Measurements from ENCODE around the gene TUBA4B. TPM values are rescaled to one million over a fixed set of nuclear protein-coding genes. Genes with fewer than 3 reads are reported as not detected.

Gene TUBA4B
- polyA plus RNA-seq, 10 donors, result 0.15 to 0.22 (median 0.18) TPM; not detected in 5

DNA sequence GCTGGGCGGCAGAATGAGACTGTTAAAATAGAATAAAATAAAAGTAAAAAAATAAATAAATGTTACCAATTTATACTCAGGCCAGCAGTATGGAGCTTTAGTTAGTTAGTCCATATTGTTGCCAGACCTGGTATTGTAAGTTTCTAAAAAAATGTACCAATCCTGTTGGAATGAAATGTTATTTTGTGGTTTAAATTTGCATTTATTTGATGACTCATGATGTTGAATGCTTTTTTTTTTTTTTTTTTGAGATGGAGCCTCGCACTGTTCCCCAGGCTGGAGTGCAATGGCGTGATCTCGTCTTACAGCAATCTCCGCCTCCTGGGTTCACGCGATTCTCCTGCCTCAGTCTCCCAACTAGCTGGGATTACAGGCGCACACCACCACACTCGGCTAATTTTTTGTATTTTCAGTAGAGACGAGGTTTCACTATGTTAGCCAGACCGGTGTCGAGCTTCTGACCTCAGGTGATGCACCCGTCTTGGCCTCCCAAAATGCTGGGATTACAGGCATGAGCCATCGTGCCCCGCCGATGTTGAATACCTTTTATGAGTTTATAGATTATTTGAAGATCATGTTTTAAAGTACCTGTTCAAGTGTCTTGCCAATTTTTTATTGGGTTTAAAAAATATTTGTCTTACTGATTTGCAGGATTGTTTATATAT, 61.9 kb downstream of the TUBA4B start:
- no peak for DNase-seq

Other genes with a start within 250 kb of the TUBA4B start
- gene CFAP65, start 211.7 kb upstream of the TUBA4B start, polyA plus RNA-seq (ENCODE audit: insufficient read length in 10 of 10), result not detected
- gene IHH, start 192.3 kb upstream of the TUBA4B start, polyA plus RNA-seq (ENCODE audit: insufficient read length in 10 of 10), result under 1 TPM in 2 of 10 donors, not detected in 8; 0.13 to 0.16 TPM
- gene NHEJ1, start 92.4 kb upstream of the TUBA4B start, polyA plus RNA-seq (ENCODE audit: insufficient read length in 10 of 10), result 10 to 100 TPM; 11.6 to 16.2 (median 14.1) TPM
- 1 to 10 TPM in 7 of 10 donors, under 1 TPM in 3; 0.57 to 2.3 (median 1.2) TPM for gene SLC23A3, start 83.2 kb upstream of the TUBA4B start, polyA plus RNA-seq (ENCODE audit: insufficient read length in 10 of 10)
- gene CNPPD1, start 76.3 kb upstream of the TUBA4B start, polyA plus RNA-seq (ENCODE audit: insufficient read length in 10 of 10), result 10 to 100 TPM; 28.3 to 37.9 (median 34.8) TPM
- 10 to 100 TPM; 38.3 to 56.9 (median 41.7) TPM for gene RETREG2, start 75.0 kb upstream of the TUBA4B start, polyA plus RNA-seq (ENCODE audit: insufficient read length in 10 of 10)
- gene ZFAND2B, start 46.5 kb upstream of the TUBA4B start, polyA plus RNA-seq (ENCODE audit: insufficient read length in 10 of 10), result 10 to 100 TPM; 16.3 to 29.9 (median 21.9) TPM
- gene ABCB6, start 34.3 kb upstream of the TUBA4B start, polyA plus RNA-seq (ENCODE audit: insufficient read length in 10 of 10), result 10 to 100 TPM; 25.4 to 40.4 (median 32.7) TPM
- gene ATG9A, start 23.6 kb upstream of the TUBA4B start, polyA plus RNA-seq (ENCODE audit: insufficient read length in 10 of 10), result 10 to 100 TPM; 27.9 to 37.3 (median 32.6) TPM
- 10 to 100 TPM; 14.8 to 36.9 (median 23.2) TPM for gene ANKZF1, start 23.4 kb upstream of the TUBA4B start, polyA plus RNA-seq (ENCODE audit: insufficient read length in 10 of 10)
- 1 to 10 TPM; 4.7 to 7.7 (median 5.9) TPM for gene GLB1L, start 7.8 kb upstream of the TUBA4B start, polyA plus RNA-seq (ENCODE audit: insufficient read length in 10 of 10)
- gene STK16, start 7.8 kb upstream of the TUBA4B start, polyA plus RNA-seq (ENCODE audit: insufficient read length in 10 of 10), result 10 to 100 TPM; 13.0 to 19.9 (median 16.0) TPM
- 100 to 1,000 TPM in 7 of 10 donors, 10 to 100 TPM in 3; 84.3 to 159 (median 120) TPM for gene TUBA4A, start 675 bp downstream of the TUBA4B start, polyA plus RNA-seq (ENCODE audit: insufficient read length in 10 of 10)
- 10 to 100 TPM; 69.9 to 89.8 (median 78.6) TPM for gene DNAJB2, start 26.1 kb downstream of the TUBA4B start, polyA plus RNA-seq (ENCODE audit: insufficient read length in 10 of 10)
- gene PTPRN, start 56.2 kb downstream of the TUBA4B start, polyA plus RNA-seq (ENCODE audit: insufficient read length in 10 of 10), result under 1 TPM in 6 of 10 donors, not detected in 4; 0.15 to 0.75 (median 0.49) TPM
- gene RESP18, start 79.5 kb downstream of the TUBA4B start, polyA plus RNA-seq (ENCODE audit: insufficient read length in 10 of 10), result not detected
- 10 to 100 TPM; 26.4 to 45.4 (median 36.6) TPM for gene DNPEP, start 134.7 kb downstream of the TUBA4B start, polyA plus RNA-seq (ENCODE audit: insufficient read length in 10 of 10)
- gene DES, start 165.1 kb downstream of the TUBA4B start, polyA plus RNA-seq (ENCODE audit: insufficient read length in 10 of 10), result 1,000 to 10,000 TPM; 1,880 to 4,907 (median 4,107) TPM
- gene SPEG, start 181.6 kb downstream of the TUBA4B start, polyA plus RNA-seq (ENCODE audit: insufficient read length in 10 of 10), result 100 to 1,000 TPM in 9 of 10 donors, 10 to 100 TPM in 1; 63.9 to 179 (median 138) TPM
- gene GMPPA, start 245.6 kb downstream of the TUBA4B start, polyA plus RNA-seq (ENCODE audit: insufficient read length in 10 of 10), result 10 to 100 TPM; 21.7 to 29.9 (median 24.9) TPM

Data from muscle of back (tissue), 11 donors.